Activated CD8-positive, alpha-beta memory T cell treated with anti-CD3 and anti-CD28 coated beads for 48 hours (primary cell): Measurements from ENCODE around the gene RNF115.
"Not testable (repeated sequence)": the region's sequence is repeated elsewhere in the genome, so short reads cannot be mapped to it uniquely, and the experiment has no call there.

Source experiments
- DNase-seq, 3 experiments: peaks; one replicate each; pipeline ENCODE4 v3.0.0-alpha.2; 2020; ENCODE audit warnings: low read depth in 2 of 3, low spot score in 2 of 3

Gene RNF115

GRCh38 chr1:145782272-145783099 lies 41.4 kb downstream of the RNF115 start:
- DNase-seq = no peak

- DNase-seq = no peak
Measured at GRCh38 chr1:145778146-145778540, 45.8 kb downstream of the RNF115 start.

GRCh38 chr1:145777357-145778145 lies 46.3 kb downstream of the RNF115 start:
- no peak for DNase-seq

- DNase-seq = no peak
Measured at GRCh38 chr1:145773423-145773822, 50.5 kb downstream of the RNF115 start.

DNA sequence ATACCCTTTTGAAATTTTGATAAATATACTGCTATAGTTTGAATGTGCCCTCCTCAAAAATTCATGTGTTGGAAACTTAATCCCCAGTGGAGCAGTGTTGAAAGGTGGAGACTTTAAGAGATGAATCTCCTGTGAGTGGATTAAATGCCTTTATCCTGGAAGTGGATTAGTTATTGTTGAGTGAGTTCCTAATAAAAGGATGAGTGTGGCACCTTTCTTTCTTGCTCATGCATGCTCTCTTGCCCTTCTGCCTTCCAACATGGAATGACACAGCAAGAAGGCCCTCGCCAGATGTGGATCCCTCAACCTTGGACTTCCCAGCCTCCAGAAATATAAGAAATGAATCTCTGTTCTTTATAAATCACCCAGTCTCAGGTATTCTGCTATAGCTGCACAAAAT lies 52.8 kb downstream of the RNF115 start:
- DNase-seq = no peak

- DNase-seq = not testable (repeated sequence)
Measured at GRCh38 chr1:145768004-145768403, 55.9 kb downstream of the RNF115 start.

DNA sequence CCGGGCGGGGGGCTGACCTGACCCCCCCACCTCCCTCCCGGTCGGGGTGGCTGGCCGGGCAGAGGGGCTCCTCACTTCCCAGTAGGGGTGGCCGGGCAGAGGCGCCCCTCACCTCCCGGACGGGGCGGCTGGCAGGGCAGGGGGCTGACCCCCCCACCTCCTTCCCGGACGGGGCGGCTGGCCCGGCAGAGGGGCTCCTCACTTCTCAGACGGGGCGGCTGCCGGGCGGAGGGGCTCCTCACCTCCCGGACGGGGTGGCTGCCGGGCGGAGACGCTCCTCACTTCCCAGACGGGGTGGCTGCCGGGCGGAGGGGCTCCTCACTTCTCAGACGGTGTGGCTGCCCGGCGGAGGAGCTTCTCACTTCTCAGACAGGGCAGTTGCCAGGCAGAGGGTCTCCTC lies 57.0 kb downstream of the RNF115 start:
- DNase-seq = not testable (repeated sequence)

- DNase-seq = not testable (repeated sequence)
Measured at GRCh38 chr1:145765585-145766360, 58.1 kb downstream of the RNF115 start.

DNA sequence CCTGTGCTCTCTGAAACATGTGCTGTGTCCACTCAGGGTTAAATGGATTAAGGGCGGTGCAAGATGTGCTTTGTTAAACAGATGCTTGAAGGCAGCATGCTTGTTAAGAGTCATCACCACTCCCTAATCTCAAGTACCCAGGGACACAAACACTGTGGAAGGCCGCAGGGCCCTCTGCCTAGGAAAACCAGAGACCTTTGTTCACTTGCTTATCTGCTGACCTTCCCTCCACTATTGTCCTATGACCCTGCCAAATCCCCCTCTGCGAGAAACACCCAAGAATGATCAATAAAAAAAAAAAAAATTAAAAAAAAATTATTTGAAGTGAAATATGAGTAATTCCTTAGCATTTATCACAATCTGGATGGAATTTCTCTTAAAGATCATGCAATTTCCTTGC lies 58.8 kb downstream of the RNF115 start:
- DNase-seq = not testable (repeated sequence)

DNA sequence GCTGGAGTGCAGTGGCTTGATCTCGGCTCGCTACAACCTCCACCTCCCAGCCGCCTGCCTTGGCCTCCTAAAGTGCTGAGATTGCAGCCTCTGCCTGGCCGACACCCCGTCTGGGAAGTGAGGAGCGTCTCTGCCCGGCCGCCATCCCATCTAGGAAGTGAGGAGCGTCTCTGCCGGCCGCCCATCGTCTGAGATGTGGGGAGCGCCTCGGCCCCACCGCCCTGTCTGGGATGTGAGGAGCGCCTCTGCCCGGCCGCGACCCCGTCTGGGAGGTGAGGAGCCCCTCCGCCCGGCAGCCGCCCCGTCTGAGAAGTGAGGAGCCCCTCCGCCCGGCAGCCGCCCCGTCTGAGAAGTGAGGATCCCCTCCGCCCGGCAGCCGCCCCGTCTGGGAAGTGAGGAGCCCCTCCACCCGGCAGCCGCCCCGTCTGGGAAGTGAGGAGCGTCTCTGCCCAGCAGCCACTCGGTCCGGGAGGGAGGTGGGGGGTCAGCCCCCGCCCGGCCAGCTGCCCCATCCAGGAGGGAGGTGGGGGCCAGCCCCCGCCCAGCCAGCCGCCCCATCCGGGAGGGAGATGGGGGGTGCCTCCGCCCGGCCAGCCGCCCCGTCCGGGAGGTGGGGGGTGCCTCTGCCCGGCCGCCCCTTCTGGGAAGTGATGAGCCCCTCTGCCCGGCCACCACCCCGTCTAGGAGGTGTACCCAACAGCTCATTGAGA lies 59.5 kb downstream of the RNF115 start:
- not testable (repeated sequence) for DNase-seq

GRCh38 chr1:145762001-145762400 lies 61.9 kb downstream of the RNF115 start:
- DNase-seq = not testable (repeated sequence)

- not testable (repeated sequence) for DNase-seq
Measured at GRCh38 chr1:145761498-145761897, 62.4 kb downstream of the RNF115 start.

- not testable (repeated sequence) for DNase-seq
Measured at GRCh38 chr1:145760395-145760949, 63.4 kb downstream of the RNF115 start.

GRCh38 chr1:145759721-145760120 lies 64.2 kb downstream of the RNF115 start:
- DNase-seq = no peak

- no peak for DNase-seq
Measured at GRCh38 chr1:145758575-145758974, 65.3 kb downstream of the RNF115 start.

DNA sequence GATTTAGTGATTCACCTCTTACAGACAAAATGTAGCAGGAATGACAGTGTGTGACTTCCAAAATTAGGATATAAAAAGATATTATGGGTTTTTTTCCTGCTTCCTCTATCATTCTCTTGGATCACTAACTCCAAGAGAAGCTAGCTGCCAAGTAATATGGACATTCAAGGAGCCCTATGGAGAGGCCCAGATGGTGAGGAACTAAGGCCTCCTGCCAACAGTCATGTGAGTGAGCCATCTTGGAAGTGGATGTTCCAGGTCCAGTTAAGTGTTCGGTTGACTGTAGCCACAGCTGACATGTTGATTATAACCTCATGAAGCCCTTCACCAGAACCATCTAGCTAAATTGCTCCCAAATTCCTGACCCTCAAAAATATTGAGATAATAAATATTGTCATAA lies 65.8 kb downstream of the RNF115 start:
- no peak for DNase-seq

GRCh38 chr1:145757420-145757819 lies 66.5 kb downstream of the RNF115 start:
- DNase-seq = no peak

DNA sequence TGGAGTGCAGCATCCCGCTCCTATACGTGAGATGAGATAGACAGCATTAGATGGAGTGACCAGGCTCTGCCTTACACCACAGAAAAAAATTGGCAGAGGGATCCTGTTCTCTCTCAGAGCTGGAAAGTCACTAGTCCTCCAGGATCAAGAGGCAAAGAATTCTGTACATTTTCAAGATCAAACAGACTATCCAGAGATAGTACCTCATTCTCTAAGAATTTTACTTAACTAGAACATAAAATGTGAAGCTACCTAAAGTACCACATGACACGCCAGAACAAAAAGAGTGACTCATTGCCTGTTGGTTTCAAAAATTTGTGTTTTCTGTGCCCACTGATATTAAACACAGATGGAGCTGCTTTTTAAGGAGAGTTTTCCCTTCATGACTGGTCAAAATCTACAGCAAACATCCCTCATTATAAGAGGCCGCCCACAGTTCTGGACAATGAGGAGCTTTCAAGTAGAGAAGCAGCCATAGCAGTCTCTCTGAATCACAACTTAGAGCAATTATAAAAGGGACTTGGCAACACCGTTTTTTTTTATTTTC lies 72.3 kb downstream of the RNF115 start:
- no peak for DNase-seq

- DNase-seq = no peak
Measured at GRCh38 chr1:145750426-145750825, 73.5 kb downstream of the RNF115 start.
